Gastroesophageal sphincter (tissue), 3 donors: ENCODE results near the gene ABCG1.

Source experiments
- CTCF ChIP-seq, 4 experiments: fragments of 200-600 bp in 2 of 4; fragments of 450-650 bp in 2 of 4; sonication (generic) in 1 of 4; IDR thresholded peaks; one replicate each; pipeline ENCODE4 v1.5.1; 2017 to 2019; ENCODE audit warnings: antibody characterized with exemption in 4 of 4, mild to moderate bottlenecking in 2 of 4, moderate library complexity in 2 of 4
- EP300 ChIP-seq: sonication (generic); formaldehyde crosslinking; IDR thresholded peaks from one replicate; pipeline ENCODE4 v1.6.1; 2017; ENCODE audit warnings: antibody characterized with exemption, mild to moderate bottlenecking
- POLR2AphosphoS5 ChIP-seq: sonication (generic); formaldehyde crosslinking; IDR thresholded peaks from one replicate; pipeline ENCODE4 v1.6.1; 2017; ENCODE audit warnings: antibody characterized with exemption

DNA sequence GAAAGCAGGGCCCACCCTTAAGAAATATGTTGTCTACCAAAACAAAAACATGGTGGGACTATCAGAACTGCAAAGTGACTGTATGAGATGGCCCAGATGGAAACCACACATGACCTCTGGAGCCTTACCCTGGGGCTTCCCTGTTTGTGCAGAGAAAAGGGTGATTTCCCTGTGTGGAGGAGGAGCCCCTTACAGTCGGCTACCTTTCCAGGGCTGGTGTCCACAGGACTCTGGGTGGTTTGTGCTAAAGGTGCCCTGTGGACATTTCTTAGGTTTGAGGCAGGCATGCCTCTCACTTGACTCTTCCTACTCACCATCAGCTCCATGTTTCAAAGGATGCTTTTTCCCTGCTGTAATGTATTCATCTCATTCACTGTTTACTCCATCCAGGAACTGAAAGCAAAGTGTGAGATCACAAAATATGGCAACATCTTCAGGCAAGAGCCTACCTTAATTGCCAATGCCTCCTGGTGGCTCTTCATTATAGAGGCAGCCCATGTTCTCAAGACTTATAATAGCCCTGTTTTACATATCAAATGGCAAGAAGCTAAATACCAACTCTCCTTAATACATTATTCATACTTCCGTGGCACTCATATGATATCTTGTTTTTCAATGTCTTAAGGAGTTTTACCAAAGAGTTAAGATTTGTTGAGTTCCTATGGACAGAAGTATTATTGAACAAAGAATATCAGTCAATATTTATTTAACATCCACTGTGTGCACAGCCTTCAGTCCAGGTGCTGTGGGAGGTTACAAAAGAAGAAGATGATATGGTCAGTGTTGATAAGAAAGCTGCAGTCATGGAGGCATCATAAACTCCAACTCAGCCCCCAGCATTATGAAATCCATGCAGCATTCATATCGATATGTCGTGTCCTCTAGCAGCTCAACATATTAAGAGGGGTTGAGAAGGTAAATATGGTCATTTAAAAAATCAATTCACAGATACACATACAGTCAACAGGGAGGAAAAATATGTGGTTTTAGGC, 111.7 kb downstream of the ABCG1 start:
- no peak for TF ChIP-seq CTCF (IDR thresholded peaks at IDR 0.05)
- no peak for TF ChIP-seq EP300
- TF ChIP-seq POLR2AphosphoS5 = no peak
